ENCODE measurements around the gene PRRC2C. TPM values are rescaled to one million over a fixed set of nuclear protein-coding genes. Genes with fewer than 3 reads are reported as not detected.

PRRC2C gene
- total RNA-seq, 1 experiment from 2014 or later, result 267 TPM

- Histone ChIP-seq H4K91ac (ENCODE audit: insufficient read length, low read depth, low read length) (no peak overlapping the region), H3K9me3 (ENCODE audit: control insufficient read depth, low read depth, low read length) (no peaks in the 10 kb centered on the region), H4K5ac (ENCODE audit: insufficient read length, low read depth, low read length) (no peak overlapping the region), H3K56ac (ENCODE audit: insufficient read length, low read depth, low read length) (no peak overlapping the region), H2AFZ (ENCODE audit: low read length) (no peak overlapping the region), H3K14ac (ENCODE audit: insufficient read depth, low read length) (no peak overlapping the region), H3K18ac (ENCODE audit: insufficient read length, low read depth, low read length) (no peak overlapping the region), H3K27ac (ENCODE audit: insufficient read length, low read depth, low read length) (no peak overlapping the region), H3K79me2 (ENCODE audit: insufficient read depth, low read length) (peaks cover 76% of the 10 kb centered on the region), H2BK15ac (ENCODE audit: low read depth, low read length) (no peak overlapping the region), H3K4ac (ENCODE audit: low read depth, low read length) (no peak overlapping the region), H3K9ac (ENCODE audit: extremely low read depth, insufficient read length, low read length) (no peak overlapping the region), H4K20me1 (ENCODE audit: control insufficient read depth, insufficient read depth, insufficient read length) (no peaks in the 10 kb centered on the region), H2BK12ac (ENCODE audit: insufficient read length, low read depth, low read length) (no peak overlapping the region), H3T11ph (ENCODE audit: low read length) (no peak overlapping the region), H3K27me3 (ENCODE audit: insufficient read depth, low read length) (no peaks in the 10 kb centered on the region), H2BK5ac (ENCODE audit: insufficient read length, low read length) (no peak overlapping the region), H3K23ac (ENCODE audit: insufficient read length, low read depth, low read length) (no peak overlapping the region), H3K4me1 (ENCODE audit: insufficient read depth, low read length) (no peaks in the 10 kb centered on the region; the same call in 1 of the 2 replicates), H2AK5ac (ENCODE audit: insufficient read length, low read length) (no peak overlapping the region), H3K23me2 (ENCODE audit: insufficient read length, low read depth, low read length, poor library complexity, severe bottlenecking) (no peaks in the 10 kb centered on the region), H4K8ac (replicated peaks; ENCODE audit: insufficient read length, low read depth, low read length) (no peak overlapping the region), H2BK120ac (ENCODE audit: low read depth, low read length, poor library complexity, severe bottlenecking) (no peak overlapping the region), H3K79me1 (ENCODE audit: insufficient read depth, low read depth, low read length, poor library complexity, severe bottlenecking) (peaks cover 13% of the 10 kb centered on the region), H2BK20ac (ENCODE audit: low read depth, low read length, poor library complexity, severe bottlenecking) (no peak overlapping the region), H3K4me2 (ENCODE audit: insufficient read depth, insufficient read length, low read length) (no peak overlapping the region)
- Mint-ChIP-seq H3K27ac (no peak overlapping the region), H3K4me1 (peaks cover 42 to 56% of the 10 kb centered on the region in 2 experiments), H3K27me3 (ENCODE audit: low read depth) (no peaks in the 10 kb centered on the region; the same call in 1 of the 2 replicates), H3K9me3 (no peaks in the 10 kb centered on the region), H3K36me3 (ENCODE audit: insufficient read depth in 1 of 3, low read depth in 3 of 3) (peaks cover 4 to 29% (median 19%) of the 10 kb centered on the region in 3 experiments; a peak in 6 of 7 replicates), H3K4me3 (no peak overlapping the region)
- TF ChIP-seq, protein P1, sequence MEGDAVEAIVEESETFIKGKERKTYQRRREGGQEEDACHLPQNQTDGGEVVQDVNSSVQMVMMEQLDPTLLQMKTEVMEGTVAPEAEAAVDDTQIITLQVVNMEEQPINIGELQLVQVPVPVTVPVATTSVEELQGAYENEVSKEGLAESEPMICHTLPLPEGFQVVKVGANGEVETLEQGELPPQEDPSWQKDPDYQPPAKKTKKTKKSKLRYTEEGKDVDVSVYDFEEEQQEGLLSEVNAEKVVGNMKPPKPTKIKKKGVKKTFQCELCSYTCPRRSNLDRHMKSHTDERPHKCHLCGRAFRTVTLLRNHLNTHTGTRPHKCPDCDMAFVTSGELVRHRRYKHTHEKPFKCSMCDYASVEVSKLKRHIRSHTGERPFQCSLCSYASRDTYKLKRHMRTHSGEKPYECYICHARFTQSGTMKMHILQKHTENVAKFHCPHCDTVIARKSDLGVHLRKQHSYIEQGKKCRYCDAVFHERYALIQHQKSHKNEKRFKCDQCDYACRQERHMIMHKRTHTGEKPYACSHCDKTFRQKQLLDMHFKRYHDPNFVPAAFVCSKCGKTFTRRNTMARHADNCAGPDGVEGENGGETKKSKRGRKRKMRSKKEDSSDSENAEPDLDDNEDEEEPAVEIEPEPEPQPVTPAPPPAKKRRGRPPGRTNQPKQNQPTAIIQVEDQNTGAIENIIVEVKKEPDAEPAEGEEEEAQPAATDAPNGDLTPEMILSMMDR (conservative IDR thresholded peaks at IDR 0.05), result no peak
- DNase-seq, result no peak
- WGBS (ENCODE audit: extremely low coverage, insufficient read length, low lambda C conversion rate), result no CpG with 5 or more reads among the region's 3 CpGs
Measured at GRCh38 chr1:171500304-171500703, 15.0 kb downstream of the PRRC2C start.
